Stimulated activated CD4-positive, alpha-beta T cell treated with anti-CD3 and anti-CD28 coated beads, Interleukin-1b, Interleukin-23, amount 100 ng/mL, for 48 hours (primary cell): ENCODE measurements around the gene GALNT16.
"Not testable (repeated sequence)": the region's sequence is repeated elsewhere in the genome, so short reads cannot be mapped to it uniquely, and the experiment has no call there.

Experiments used
- DNase-seq: peaks from one replicate; pipeline ENCODE4 v3.0.0-alpha.2; 2020

Gene GALNT16

GRCh38 chr14:69287098-69288010, 27.4 kb downstream of the GALNT16 start:
- DNase-seq: no peak

- no peak for DNase-seq
Observed at GRCh38 chr14:69288011-69288771, 28.2 kb downstream of the GALNT16 start.

- no peak for DNase-seq
Observed at GRCh38 chr14:69288956-69289705, 29.2 kb downstream of the GALNT16 start.

- no peak for DNase-seq
Observed at GRCh38 chr14:69289811-69290520, 30.0 kb downstream of the GALNT16 start.

- not testable (repeated sequence) for DNase-seq
Observed at GRCh38 chr14:69290881-69291280, 30.9 kb downstream of the GALNT16 start.

- no peak for DNase-seq
Observed at GRCh38 chr14:69291396-69291795, 31.4 kb downstream of the GALNT16 start.

- no peak for DNase-seq
Observed at GRCh38 chr14:69291891-69292561, 32.1 kb downstream of the GALNT16 start.

- no peak for DNase-seq
Observed at GRCh38 chr14:69298131-69299071, 38.4 kb downstream of the GALNT16 start.

GRCh38 chr14:69299286-69300035, 39.5 kb downstream of the GALNT16 start:
- no peak for DNase-seq

GRCh38 chr14:69300601-69301221, 40.8 kb downstream of the GALNT16 start:
- DNase-seq: no peak

GRCh38 chr14:69303086-69303485, 43.1 kb downstream of the GALNT16 start:
- DNase-seq: no peak

- no peak for DNase-seq
Observed at GRCh38 chr14:69312608-69313007, 52.6 kb downstream of the GALNT16 start.

- DNase-seq: no peak
Observed at GRCh38 chr14:69313176-69313575, 53.2 kb downstream of the GALNT16 start.

- DNase-seq: no peak
Observed at GRCh38 chr14:69314327-69314726, 54.4 kb downstream of the GALNT16 start.

- DNase-seq: no peak
Observed at GRCh38 chr14:69315301-69315700, 55.3 kb downstream of the GALNT16 start.

- no peak for DNase-seq
Observed at GRCh38 chr14:69316449-69317101, 56.6 kb downstream of the GALNT16 start.

- no peak for DNase-seq
Observed at GRCh38 chr14:69317102-69317755, 57.3 kb downstream of the GALNT16 start.

- no peak for DNase-seq
Observed at GRCh38 chr14:69317780-69318179, 57.8 kb downstream of the GALNT16 start.
